OCI-LY3 (cell line): ENCODE results near the gene SMC3.

ENCODE experiments used
- CTCF ChIP-seq: fragments of 200-600, 300-600 bp; sonication (generic); IDR thresholded peaks from 2 replicates; pipeline ENCODE4 v1.5.1; 2014; ENCODE audit warnings: antibody characterized with exemption, low read length, low read depth
- EZH2phosphoT487 ChIP-seq: fragments of 200-600 bp; shearing (Covaris generic); IDR thresholded peaks from 2 replicates; pipeline ENCODE4 v1.6.1; 2018; ENCODE audit warnings: antibody characterized with exemption, mixed run types, low read depth

GRCh38 chr10:110571093-110571743 is 3.7 kb downstream of the SMC3 start:
- no peak for TF ChIP-seq CTCF
- no peak for TF ChIP-seq EZH2phosphoT487
